Measurements from ENCODE around the gene PLEK2. TPM values are rescaled to one million over a fixed set of nuclear protein-coding genes. Genes with fewer than 3 reads are reported as not detected.
"Not testable (repeated sequence)": the region's sequence is repeated elsewhere in the genome, so short reads cannot be mapped to it uniquely, and the experiment has no call there.

The PLEK2 gene
- polyA plus RNA-seq, 1 donor (not counting 4 experiments of a cell fraction or from before 2014, with no cell fraction given): 219 TPM

DNA sequence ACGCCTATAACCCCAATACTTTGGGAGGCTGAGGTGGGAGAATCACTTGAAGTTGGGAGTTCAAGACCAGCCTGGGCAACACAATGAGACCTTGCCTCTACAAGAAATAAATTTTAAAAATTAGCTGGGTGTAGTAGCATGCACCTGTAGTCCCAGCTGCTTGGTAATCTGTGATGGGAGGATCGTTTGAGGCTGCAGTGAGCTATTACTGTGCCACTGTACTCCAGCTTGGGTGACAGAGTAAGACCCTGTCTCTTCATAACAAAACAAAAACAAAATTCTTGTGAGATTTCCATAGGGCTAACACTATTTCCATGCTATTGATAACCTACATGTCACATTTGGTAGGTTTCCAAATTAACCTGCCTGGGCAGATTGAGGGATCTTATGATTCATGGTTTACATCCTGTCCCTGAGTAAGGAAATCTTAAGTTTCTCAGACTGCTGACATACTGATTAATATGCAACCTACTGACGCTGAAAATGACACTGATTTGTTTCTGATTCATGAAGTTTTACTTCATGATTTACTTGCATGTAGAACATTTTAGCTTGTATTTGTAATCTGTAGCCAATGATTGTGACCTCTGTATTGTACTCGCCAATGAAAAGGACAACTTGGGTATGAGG, 68.2 kb downstream of the PLEK2 start:
- Histone ChIP-seq H2AFZ (ENCODE audit: control insufficient read depth, low read length) (no peak overlapping the region), H3K36me3 (ENCODE audit: control insufficient read depth in 2 of 2, extremely low read depth in 1 of 2, insufficient read depth in 2 of 2, low read length in 2 of 2) (peaks cover 6 to 26% of the 10 kb centered on the region in 2 experiments), H3K9me1 (ENCODE audit: control insufficient read depth, extremely low read depth, insufficient read depth, low read length) (no peaks in the 10 kb centered on the region), H3K9ac (ENCODE audit: control insufficient read depth, extremely low read depth, insufficient read depth, low read length) (peak overlapping the region; percentile 44), H3K79me2 (ENCODE audit: control insufficient read depth, insufficient read depth, low read length) (no peaks in the 10 kb centered on the region), H3K9me3 (ENCODE audit: control insufficient read depth, low read depth, low read length) (no peaks in the 10 kb centered on the region), H3K4me1 (ENCODE audit: control insufficient read depth, extremely low read depth, insufficient read depth, low read length) (peaks cover 19% of the 10 kb centered on the region), H3K27me3 (ENCODE audit: control insufficient read depth, extremely low read depth, insufficient read depth, low read length) (no peaks in the 10 kb centered on the region), H3K27ac (ENCODE audit: control insufficient read depth, insufficient read depth, low read length) (peak overlapping the region; percentile 84), H3K4me2 (ENCODE audit: control insufficient read depth, extremely low read depth, insufficient read depth, low read depth, low read length) (peak overlapping the region; percentile 82), H3K4me3 (ENCODE audit: control insufficient read depth in 2 of 3, extremely low read depth in 1 of 3, insufficient read depth in 2 of 3, low read depth in 1 of 3, low read length in 3 of 3) (peak overlapping the region in 2 of 3 experiments; percentile 33 to 34), H4K20me1 (ENCODE audit: control insufficient read depth, extremely low read depth, insufficient read depth, low read length) (no peaks in the 10 kb centered on the region)
- dilution Hi-C loops (cut with MboI; ENCODE audit: extremely low pct_ligation_motif_present, low sequenced_read_pairs): no loop called here
- FAIRE-seq (peak; percentile 78), DNase-seq (ENCODE audit: low read depth, low spot score) (no peak)
- no peak for TF ChIP-seq EZH2 (IDR thresholded peaks at IDR 0.05; ENCODE audit: low read length)
- TF ChIP-seq, protein P1, sequence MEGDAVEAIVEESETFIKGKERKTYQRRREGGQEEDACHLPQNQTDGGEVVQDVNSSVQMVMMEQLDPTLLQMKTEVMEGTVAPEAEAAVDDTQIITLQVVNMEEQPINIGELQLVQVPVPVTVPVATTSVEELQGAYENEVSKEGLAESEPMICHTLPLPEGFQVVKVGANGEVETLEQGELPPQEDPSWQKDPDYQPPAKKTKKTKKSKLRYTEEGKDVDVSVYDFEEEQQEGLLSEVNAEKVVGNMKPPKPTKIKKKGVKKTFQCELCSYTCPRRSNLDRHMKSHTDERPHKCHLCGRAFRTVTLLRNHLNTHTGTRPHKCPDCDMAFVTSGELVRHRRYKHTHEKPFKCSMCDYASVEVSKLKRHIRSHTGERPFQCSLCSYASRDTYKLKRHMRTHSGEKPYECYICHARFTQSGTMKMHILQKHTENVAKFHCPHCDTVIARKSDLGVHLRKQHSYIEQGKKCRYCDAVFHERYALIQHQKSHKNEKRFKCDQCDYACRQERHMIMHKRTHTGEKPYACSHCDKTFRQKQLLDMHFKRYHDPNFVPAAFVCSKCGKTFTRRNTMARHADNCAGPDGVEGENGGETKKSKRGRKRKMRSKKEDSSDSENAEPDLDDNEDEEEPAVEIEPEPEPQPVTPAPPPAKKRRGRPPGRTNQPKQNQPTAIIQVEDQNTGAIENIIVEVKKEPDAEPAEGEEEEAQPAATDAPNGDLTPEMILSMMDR (optimal IDR thresholded peaks at IDR 0.05 in 1 of 3, IDR thresholded peaks at IDR 0.05 in 1 of 3, conservative IDR thresholded peaks at IDR 0.05 in 1 of 3; ENCODE audit: extremely low read depth in 1 of 3, insufficient read depth in 2 of 3, low read length in 3 of 3): no peak

DNA sequence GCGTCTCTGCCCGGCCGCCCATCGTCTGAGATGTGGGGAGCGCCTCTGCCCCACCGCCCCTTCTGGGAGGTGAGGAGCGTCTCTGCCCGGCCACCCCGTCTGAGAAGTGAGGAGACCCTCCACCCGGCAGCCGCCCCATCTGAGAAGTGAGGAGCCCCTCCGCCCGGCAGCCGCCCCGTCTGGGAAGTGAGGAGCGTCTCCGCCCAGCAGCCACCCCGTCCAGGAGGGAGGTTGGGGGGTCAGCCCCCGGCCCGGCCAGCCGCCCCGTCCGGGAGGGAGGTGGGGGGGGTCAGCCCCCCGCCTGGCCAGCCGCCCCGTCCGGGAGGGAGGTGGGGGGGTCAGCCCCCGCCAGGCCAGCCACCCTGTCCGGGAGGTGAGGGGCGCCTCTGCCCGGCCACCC, 70.7 kb downstream of the PLEK2 start:
- H3K4me2 ChIP-seq (ENCODE audit: control insufficient read depth, extremely low read depth, insufficient read depth, low read depth, low read length); H3K4me3 ChIP-seq (ENCODE audit: control insufficient read depth in 2 of 3, extremely low read depth in 1 of 3, insufficient read depth in 2 of 3, low read depth in 1 of 3, low read length in 3 of 3); H3K27me3 ChIP-seq (ENCODE audit: control insufficient read depth, extremely low read depth, insufficient read depth, low read length); H3K27ac ChIP-seq (ENCODE audit: control insufficient read depth, insufficient read depth, low read length); FAIRE-seq; H2AFZ ChIP-seq (ENCODE audit: control insufficient read depth, low read length); H3K9ac ChIP-seq (ENCODE audit: control insufficient read depth, extremely low read depth, insufficient read depth, low read length); H3K9me3 ChIP-seq (ENCODE audit: control insufficient read depth, low read depth, low read length); H3K79me2 ChIP-seq (ENCODE audit: control insufficient read depth, insufficient read depth, low read length); DNase-seq (ENCODE audit: low read depth, low spot score); H3K9me1 ChIP-seq (ENCODE audit: control insufficient read depth, extremely low read depth, insufficient read depth, low read length); H4K20me1 ChIP-seq (ENCODE audit: control insufficient read depth, extremely low read depth, insufficient read depth, low read length); dilution Hi-C loops (cut with MboI; ENCODE audit: extremely low pct_ligation_motif_present, low sequenced_read_pairs): not testable (repeated sequence)
- Histone ChIP-seq H3K36me3 (ENCODE audit: control insufficient read depth in 2 of 2, extremely low read depth in 1 of 2, insufficient read depth in 2 of 2, low read length in 2 of 2) (peaks cover 10 to 43% of the 10 kb centered on the region in 2 experiments), H3K4me1 (ENCODE audit: control insufficient read depth, extremely low read depth, insufficient read depth, low read length) (peaks cover 19% of the 10 kb centered on the region)

Small RNA genes within 50 kb of the gene (small RNA-seq; reads per million reads assigned to genes)
- 0 reads per million in 3 experiments for gene MIR5694 (ENCODE audit: insufficient read length in 3 of 3, low read depth in 3 of 3, low replicate concordance in 1 of 3)
- 0 reads per million in 3 experiments for gene RF00019 (ENCODE audit: insufficient read length in 3 of 3, low read depth in 3 of 3, low replicate concordance in 1 of 3)

Other genes starting within 250 kb of the PLEK2 start
- gene GARIN2, start 222.7 kb downstream of the PLEK2 start, polyA plus RNA-seq: 0.04 TPM in 2 of 3 replicates, not detected in the other
- gene PALS1, start 170.7 kb downstream of the PLEK2 start, polyA plus RNA-seq: 13.2 to 24.9 TPM (median 22.8 TPM) in 3 replicates
- 59.8 to 112 TPM (median 84.9 TPM) in 3 replicates for gene ATP6V1D, start 52.4 kb downstream of the PLEK2 start, polyA plus RNA-seq
- gene EIF2S1, start 51.8 kb downstream of the PLEK2 start, polyA plus RNA-seq: 135 to 294 TPM (median 195 TPM) in 3 replicates
- 1.0 to 1.7 TPM (median 1.5 TPM) in 3 replicates for gene TMEM229B, start 76.6 kb upstream of the PLEK2 start, polyA plus RNA-seq
- 2.6 to 4.4 TPM (median 2.9 TPM) in 3 replicates for gene PLEKHH1, start 121.1 kb upstream of the PLEK2 start, polyA plus RNA-seq
- gene PIGH, start 188.1 kb upstream of the PLEK2 start, polyA plus RNA-seq: 24.3 to 29.9 TPM (median 29.0 TPM) in 3 replicates
- 3.5 to 9.4 TPM (median 8.2 TPM) in 3 replicates for gene ARG2, start 207.8 kb upstream of the PLEK2 start, polyA plus RNA-seq